GM12801 (cell line): ENCODE measurements around the gene RPS19.

ENCODE experiments used
- TF ChIP-seq, protein P1 (sequence below): IDR thresholded peaks from one replicate; pipeline ENCODE4 v1.5.1; 2011; ENCODE audit warnings: control low read depth; ENCODE audit not compliant: insufficient read length; ENCODE audit errors: extremely low read depth

Gene RPS19

GRCh38 chr19:41821003-41821735 lies 38.9 kb upstream of the RPS19 start:
- TF ChIP-seq, protein P1, sequence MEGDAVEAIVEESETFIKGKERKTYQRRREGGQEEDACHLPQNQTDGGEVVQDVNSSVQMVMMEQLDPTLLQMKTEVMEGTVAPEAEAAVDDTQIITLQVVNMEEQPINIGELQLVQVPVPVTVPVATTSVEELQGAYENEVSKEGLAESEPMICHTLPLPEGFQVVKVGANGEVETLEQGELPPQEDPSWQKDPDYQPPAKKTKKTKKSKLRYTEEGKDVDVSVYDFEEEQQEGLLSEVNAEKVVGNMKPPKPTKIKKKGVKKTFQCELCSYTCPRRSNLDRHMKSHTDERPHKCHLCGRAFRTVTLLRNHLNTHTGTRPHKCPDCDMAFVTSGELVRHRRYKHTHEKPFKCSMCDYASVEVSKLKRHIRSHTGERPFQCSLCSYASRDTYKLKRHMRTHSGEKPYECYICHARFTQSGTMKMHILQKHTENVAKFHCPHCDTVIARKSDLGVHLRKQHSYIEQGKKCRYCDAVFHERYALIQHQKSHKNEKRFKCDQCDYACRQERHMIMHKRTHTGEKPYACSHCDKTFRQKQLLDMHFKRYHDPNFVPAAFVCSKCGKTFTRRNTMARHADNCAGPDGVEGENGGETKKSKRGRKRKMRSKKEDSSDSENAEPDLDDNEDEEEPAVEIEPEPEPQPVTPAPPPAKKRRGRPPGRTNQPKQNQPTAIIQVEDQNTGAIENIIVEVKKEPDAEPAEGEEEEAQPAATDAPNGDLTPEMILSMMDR = no peak

- TF ChIP-seq, protein P1 = no peak
These were observed 21.9 kb upstream of the RPS19 start for GRCh38 chr19:41837981-41838708.

GRCh38 chr19:41839211-41839610 lies 20.8 kb upstream of the RPS19 start:
- TF ChIP-seq, protein P1 = no peak

GRCh38 chr19:41843371-41843770 lies 16.7 kb upstream of the RPS19 start:
- TF ChIP-seq, protein P1 = no peak

DNA sequence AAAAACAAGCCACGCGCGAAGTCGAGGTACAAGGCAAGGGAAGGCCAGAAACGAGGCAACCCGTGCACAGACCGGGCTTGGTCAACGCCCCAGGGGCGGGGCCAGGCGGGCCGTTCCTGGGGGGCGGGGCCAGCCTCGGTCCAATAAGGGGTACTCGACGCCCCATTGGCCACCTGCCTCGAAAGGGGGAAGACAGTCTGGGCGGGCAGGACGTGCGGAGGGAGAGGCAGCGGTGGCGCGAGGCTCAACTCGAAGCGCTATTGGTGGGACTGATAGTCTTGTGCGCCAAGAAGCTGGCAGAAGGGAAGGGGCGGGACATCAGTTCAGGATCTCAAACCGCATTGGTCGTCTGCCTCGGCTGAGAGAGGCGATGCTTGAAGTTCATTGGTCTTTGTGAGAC lies 15.5 kb upstream of the RPS19 start, which contains the start of gene LYPD4:
Gene LYPD4, minus strand, starts transcription at position 83 of the 400 bp plus-strand sequence. CDS start 5,398 bp downstream, outside the sequence.
- TF ChIP-seq, protein P1 = no peak

DNA sequence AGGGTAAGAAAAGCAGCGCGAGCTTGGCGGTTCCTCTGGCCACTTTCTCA lies 15.2 kb upstream of the RPS19 start, which contains the start of gene DMRTC2:
Gene DMRTC2, plus strand, starts transcription at position 42 of the 50 bp plus-strand sequence. CDS start 2,387 bp downstream, outside the sequence.
- TF ChIP-seq, protein P1 = no peak

DNA sequence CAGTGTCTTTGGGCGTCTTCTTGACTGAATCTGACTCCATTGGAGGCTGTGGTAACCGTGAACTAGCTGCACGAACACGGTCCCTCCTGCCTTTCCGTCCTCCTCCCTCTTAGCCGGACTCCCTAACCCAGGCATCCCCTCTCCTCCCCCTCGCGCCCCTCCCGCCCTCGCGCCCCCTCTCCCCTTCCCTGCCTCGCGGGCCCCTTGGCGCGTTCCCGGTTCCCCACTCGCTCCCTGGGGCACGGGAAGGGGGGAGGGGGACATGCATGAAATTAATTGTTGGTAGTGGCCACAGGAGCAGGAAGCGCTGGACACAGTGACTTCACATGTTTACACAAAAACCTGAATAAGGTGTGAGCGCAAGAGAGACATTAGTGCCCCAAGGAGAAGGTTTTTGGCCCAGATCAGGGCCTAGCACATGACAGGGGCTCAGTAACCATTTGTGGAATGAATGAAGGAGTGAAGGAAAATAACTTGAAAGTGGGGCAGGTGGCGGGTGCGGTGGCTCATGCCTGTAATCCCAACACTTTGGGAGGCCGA lies 14.9 kb upstream of the RPS19 start:
- TF ChIP-seq, protein P1 = no peak
